ENCODE results near the gene TAS2R14. TPM values are rescaled to one million over a fixed set of nuclear protein-coding genes. Genes with fewer than 3 reads are reported as not detected.

TAS2R14 gene
- total RNA-seq, 3 donors from 2014 or later, result 1.7 to 5.4 (median 2.6) TPM

DNA sequence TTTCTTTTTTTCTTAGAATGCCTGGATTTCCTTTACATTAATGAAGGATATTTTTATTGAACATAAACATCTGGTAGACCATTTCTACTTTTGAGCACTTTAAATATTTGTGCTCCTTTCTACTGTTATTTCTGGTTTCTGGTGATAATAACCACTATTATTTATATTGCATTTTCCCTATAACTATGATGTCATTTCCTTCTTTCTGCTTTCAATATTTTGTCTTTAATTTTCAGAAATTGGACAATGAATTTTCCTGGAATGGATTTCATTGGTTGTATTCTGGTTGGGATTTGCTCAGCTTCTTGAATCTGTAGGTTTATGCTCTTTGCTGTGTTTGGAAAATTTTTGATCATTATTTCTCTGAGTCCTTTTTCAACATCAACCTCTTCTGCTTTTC lies 49.8 kb downstream of the TAS2R14 start:
- H3K36me3 ChIP-seq (ENCODE audit: low read depth), result no peaks in the 10 kb centered on the region
- H3K4me3 ChIP-seq, result no peak overlapping the region
- DNase-seq, result no peak
- ATAC-seq, result no peak
- TF ChIP-seq, protein P1, sequence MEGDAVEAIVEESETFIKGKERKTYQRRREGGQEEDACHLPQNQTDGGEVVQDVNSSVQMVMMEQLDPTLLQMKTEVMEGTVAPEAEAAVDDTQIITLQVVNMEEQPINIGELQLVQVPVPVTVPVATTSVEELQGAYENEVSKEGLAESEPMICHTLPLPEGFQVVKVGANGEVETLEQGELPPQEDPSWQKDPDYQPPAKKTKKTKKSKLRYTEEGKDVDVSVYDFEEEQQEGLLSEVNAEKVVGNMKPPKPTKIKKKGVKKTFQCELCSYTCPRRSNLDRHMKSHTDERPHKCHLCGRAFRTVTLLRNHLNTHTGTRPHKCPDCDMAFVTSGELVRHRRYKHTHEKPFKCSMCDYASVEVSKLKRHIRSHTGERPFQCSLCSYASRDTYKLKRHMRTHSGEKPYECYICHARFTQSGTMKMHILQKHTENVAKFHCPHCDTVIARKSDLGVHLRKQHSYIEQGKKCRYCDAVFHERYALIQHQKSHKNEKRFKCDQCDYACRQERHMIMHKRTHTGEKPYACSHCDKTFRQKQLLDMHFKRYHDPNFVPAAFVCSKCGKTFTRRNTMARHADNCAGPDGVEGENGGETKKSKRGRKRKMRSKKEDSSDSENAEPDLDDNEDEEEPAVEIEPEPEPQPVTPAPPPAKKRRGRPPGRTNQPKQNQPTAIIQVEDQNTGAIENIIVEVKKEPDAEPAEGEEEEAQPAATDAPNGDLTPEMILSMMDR (IDR thresholded peaks at IDR 0.05), result no peak
- peaks cover 5% of the 10 kb centered on the region for H3K4me1 ChIP-seq (ENCODE audit: low read depth)
- no peaks in the 10 kb centered on the region for H3K9me3 ChIP-seq
- intact Hi-C loops (cut with DNase I, micrococcal nuclease), result no loop called here

Other genes with a start within 250 kb of the TAS2R14 start
- 100 to 1,000 TPM; 120 to 373 (median 193) TPM for gene YBX3, start 215.9 kb downstream of the TAS2R14 start, total RNA-seq
- gene TAS2R7, start 136.6 kb downstream of the TAS2R14 start, total RNA-seq, result not detected
- gene TAS2R8, start 132.0 kb downstream of the TAS2R14 start, total RNA-seq, result not detected
- not detected for gene TAS2R9, start 129.1 kb downstream of the TAS2R14 start, total RNA-seq
- gene TAS2R10, start 112.9 kb downstream of the TAS2R14 start, total RNA-seq, result under 1 TPM in 2 of 3 donors, not detected in 1; 0.39 to 0.87 TPM
- gene PRR4, start 89.8 kb downstream of the TAS2R14 start, total RNA-seq, result 1 to 10 TPM in 1 of 3 donors, under 1 TPM in 2; 0.60 to 3.4 (median 0.79) TPM
- gene PRH1, start 55.0 kb downstream of the TAS2R14 start, total RNA-seq, result 10 to 100 TPM; 14.2 to 24.0 (median 15.4) TPM
- 1 to 10 TPM; 1.1 to 3.2 (median 1.3) TPM for gene TAS2R13, start 29.7 kb downstream of the TAS2R14 start, total RNA-seq
- under 1 TPM in 1 of 3 donors, not detected in 2; 0.73 TPM for gene PRH2, start 10.0 kb downstream of the TAS2R14 start, total RNA-seq
- 1 to 10 TPM in 2 of 3 donors, under 1 TPM in 1; 0.92 to 3.7 (median 1.5) TPM for gene TAS2R50, start 47.6 kb upstream of the TAS2R14 start, total RNA-seq
- gene TAS2R20, start 59.0 kb upstream of the TAS2R14 start, total RNA-seq, result 1 to 10 TPM; 1.6 to 3.9 (median 1.7) TPM
- gene TAS2R19, start 83.4 kb upstream of the TAS2R14 start, total RNA-seq, result 1 to 10 TPM; 2.1 to 6.8 (median 2.3) TPM
- gene TAS2R31, start 92.1 kb upstream of the TAS2R14 start, total RNA-seq, result 1 to 10 TPM; 2.6 to 8.1 (median 3.5) TPM
- 1 to 10 TPM in 1 of 3 donors, under 1 TPM in 2; 0.87 to 4.2 (median 0.98) TPM for gene TAS2R46, start 123.0 kb upstream of the TAS2R14 start, total RNA-seq
- 1 to 10 TPM in 1 of 3 donors, under 1 TPM in 1, not detected in 1; 0.51 to 1.3 TPM for gene TAS2R43, start 153.1 kb upstream of the TAS2R14 start, total RNA-seq
- 1 to 10 TPM; 3.0 to 5.9 (median 3.5) TPM for gene TAS2R30, start 195.4 kb upstream of the TAS2R14 start, total RNA-seq
- gene SMIM10L1, start 231.9 kb upstream of the TAS2R14 start, total RNA-seq, result 10 to 100 TPM in 1 of 3 donors, 1 to 10 TPM in 2; 7.9 to 12.5 (median 9.5) TPM
- not detected for gene TAS2R42, start 247.7 kb upstream of the TAS2R14 start, total RNA-seq